Measurements from ENCODE around the gene ZC3H7B. TPM values are rescaled to one million over a fixed set of nuclear protein-coding genes. Genes with fewer than 3 reads are reported as not detected.
A peak's percentile ranks its signal among the peaks of the same experiment; 100 is the strongest.
"Not testable (repeated sequence)": the region's sequence is repeated elsewhere in the genome, so short reads cannot be mapped to it uniquely, and the experiment has no call there.

ZC3H7B gene
- total and polyA plus RNA-seq, 7 donors: 12.0 to 34.1 (median 32.0) TPM

GRCh38 chr22:41290262-41291221 lies 10.8 kb upstream of the ZC3H7B start:
- Histone ChIP-seq H3K36me3 (ENCODE audit: insufficient read depth in 1 of 2, low read depth in 1 of 2) (no peaks in the 10 kb centered on the region), H3K27me3 (ENCODE audit: insufficient read depth in 3 of 3, low read length in 2 of 3) (no peaks in the 10 kb centered on the region), H3K4me1 (no peaks in the 10 kb centered on the region), H3K9me3 (no peaks in the 10 kb centered on the region), H3K4me3 (no peak overlapping the region), H3K27ac (no peak overlapping the region)
- ATAC-seq (no peak), DNase-seq (no peak)
- WGBS, 3 donors: 70 to 81% (median 75%) methylated on average over 8 of the region's 8 CpGs
- intact Hi-C loops (cut with DNase I): no loop called here
- TF ChIP-seq CTCF (IDR thresholded peaks at IDR 0.05): no peak

- H3K4me1 ChIP-seq; H3K9me3 ChIP-seq; intact Hi-C loops (cut with DNase I); H3K27ac ChIP-seq; H3K27me3 ChIP-seq (ENCODE audit: insufficient read depth in 3 of 3, low read length in 2 of 3); ATAC-seq; H3K4me3 ChIP-seq; DNase-seq; H3K36me3 ChIP-seq (ENCODE audit: insufficient read depth in 1 of 2, low read depth in 1 of 2): not testable (repeated sequence)
- WGBS, 3 donors: 85 to 92% (median 88%) methylated on average over 8 to 20 of the region's 28 CpGs
These were observed 6.5 kb upstream of the ZC3H7B start for GRCh38 chr22:41294816-41295215.

GRCh38 chr22:41296826-41297667 lies 4.3 kb upstream of the ZC3H7B start:
- 91 to 97% (median 91%) methylated on average over 9 of the region's 9 CpGs for WGBS, 3 donors
- H3K4me3 ChIP-seq: no peak overlapping the region
- H3K4me1 ChIP-seq: peaks cover 3% of the 10 kb centered on the region
- no peaks in the 10 kb centered on the region for H3K36me3 ChIP-seq (ENCODE audit: insufficient read depth in 1 of 2, low read depth in 1 of 2)
- H3K27me3 ChIP-seq (ENCODE audit: insufficient read depth in 3 of 3, low read length in 2 of 3): no peaks in the 10 kb centered on the region
- H3K27ac ChIP-seq: no peak overlapping the region
- DNase-seq (no peak), ATAC-seq (no peak)
- no peaks in the 10 kb centered on the region for H3K9me3 ChIP-seq
- intact Hi-C loops (cut with DNase I): no loop called here
- no peak for TF ChIP-seq CTCF (IDR thresholded peaks at IDR 0.05)

GRCh38 chr22:41300661-41301060 lies 664 bp upstream of the ZC3H7B start:
- Histone ChIP-seq H3K36me3 (ENCODE audit: insufficient read depth in 1 of 2, low read depth in 1 of 2) (peaks cover 0 to 5% of the 10 kb centered on the region in 2 donors), H3K27ac (peak overlapping the region; percentile 86), H3K4me1 (peaks cover 16% of the 10 kb centered on the region), H3K27me3 (ENCODE audit: insufficient read depth in 3 of 3, low read length in 2 of 3) (no peaks in the 10 kb centered on the region), H3K4me3 (peak overlapping the region; percentile 100), H3K9me3 (no peaks in the 10 kb centered on the region)
- DNase-seq: no peak
- WGBS, 3 donors: 43 to 51% (median 47%) methylated on average over 7 of the region's 7 CpGs
- TF ChIP-seq CTCF (IDR thresholded peaks at IDR 0.05): no peak
- intact Hi-C loops (cut with DNase I): loop anchor here in 1 of 2 donors (1.0 kb wide), 1 partner anchor 12 kb away; no protein-coding TSS in a partner anchor
- no peak for ATAC-seq

Measured in psoas muscle (tissue), 8 donors.